ENCODE results near the gene RXFP1. TPM values are rescaled to one million over a fixed set of nuclear protein-coding genes. Genes with fewer than 3 reads are reported as not detected.
A peak's percentile ranks its signal among the peaks of the same experiment; 100 is the strongest.

The RXFP1 gene
- total RNA-seq, 2 experiments from 2014 or later, result not detected

- no peak overlapping the region for H3K27ac Mint-ChIP-seq
These were observed 146.0 kb downstream of the RXFP1 start for GRCh38 chr4:158667651-158668198.

GRCh38 chr4:158669310-158669709 is 147.6 kb downstream of the RXFP1 start:
- intact Hi-C loops (cut with micrococcal nuclease), result loop anchor here (5.0 kb wide), 1 partner anchor 778 kb away; no protein-coding TSS in a partner anchor
- H3K27me3 Mint-ChIP-seq, result no peaks in the 10 kb centered on the region
- ChIA-PET POLR2A (no interaction called here), CTCF (interaction anchor here (1.3 kb wide), 1 partner anchor 9 kb away, joined by 3 read pairs; no protein-coding TSS in a partner anchor)
- no peak for DNase-seq
- H3K4me1 Mint-ChIP-seq (ENCODE audit: low read depth), result peaks cover 20% of the 10 kb centered on the region
- H3K9me3 Mint-ChIP-seq, result no peaks in the 10 kb centered on the region
- H3K4me3 Mint-ChIP-seq, result no peak overlapping the region
- H3K36me3 Mint-ChIP-seq, result peaks cover 13% of the 10 kb centered on the region
- no peak overlapping the region for H3K27ac Mint-ChIP-seq

More at GRCh38 chr4:158667651-158668198, 146.0 kb downstream of the RXFP1 start:
- ChIA-PET POLR2A (no interaction called here), CTCF (interaction anchor here (0.6 to 0.8 kb wide), 4 partner anchors 10 to 400 kb away, joined by 3 to 4 read pairs (median 4); no protein-coding TSS in a partner anchor)
- Mint-ChIP-seq H3K36me3 (peaks cover 13% of the 10 kb centered on the region), H3K4me1 (ENCODE audit: low read depth) (peaks cover 14% of the 10 kb centered on the region), H3K9me3 (no peaks in the 10 kb centered on the region), H3K27me3 (no peaks in the 10 kb centered on the region), H3K4me3 (no peak overlapping the region)
- intact Hi-C loops (cut with micrococcal nuclease), result loop anchor here (5.0 kb wide), 1 partner anchor 780 kb away; no protein-coding TSS in a partner anchor
- peak; percentile 44 for DNase-seq

GRCh38 chr4:158670975-158671664 is 149.4 kb downstream of the RXFP1 start:
- Mint-ChIP-seq H3K36me3 (peaks cover 9% of the 10 kb centered on the region), H3K4me3 (peak overlapping the region; percentile 99)
- DNase-seq, result peak; percentile 82

GRCh38 chr4:158671665-158671914 is 149.9 kb downstream of the RXFP1 start, which contains the start of gene C4orf46:
Gene C4orf46 (minus strand): TSS chr4:158671887. CDS start chr4:158671801, 86 bp downstream.
- no peak for DNase-seq
- POLR2A ChIA-PET, result interaction anchor here (1.4 to 2.1 kb wide), 2 partner anchors 52 to 98 kb away, joined by 4 to 8 read pairs; partner anchors contain the start of gene PPID
- Mint-ChIP-seq H3K4me1 (ENCODE audit: low read depth) (peaks cover 20% of the 10 kb centered on the region), H3K4me3 (peak within 1 kb of the TSS; percentile 99), H3K27me3 (no peaks in the 10 kb centered on the region), H3K27ac (peak within 1 kb of the TSS; percentile 93), H3K9me3 (no peaks in the 10 kb centered on the region), H3K36me3 (peaks cover 9% of the 10 kb centered on the region)
- intact Hi-C loops (cut with micrococcal nuclease), result loop anchor here (1.0 to 5.0 kb wide), 4 partner anchors 96 to 503 kb away; no protein-coding TSS in a partner anchor
- CTCF ChIA-PET, result interaction anchor here (1.4 kb wide), 1 partner anchor 44 kb away, joined by 5 read pairs; no protein-coding TSS in a partner anchor

More at GRCh38 chr4:158670975-158671664, 149.4 kb downstream of the RXFP1 start:
- Mint-ChIP-seq H3K27ac (peak overlapping the region; percentile 93), H3K9me3 (no peaks in the 10 kb centered on the region), H3K27me3 (no peaks in the 10 kb centered on the region), H3K4me1 (ENCODE audit: low read depth) (peaks cover 20% of the 10 kb centered on the region)
- POLR2A ChIA-PET, result interaction anchor here (1.4 to 2.1 kb wide), 2 partner anchors 52 to 98 kb away, joined by 4 to 8 read pairs; partner anchors contain the start of gene PPID
- CTCF ChIA-PET, result interaction anchor here (0.6 to 1.4 kb wide), 2 partner anchors 38 to 44 kb away, joined by 3 to 5 read pairs; no protein-coding TSS in a partner anchor
- intact Hi-C loops (cut with micrococcal nuclease), result loop anchor here (1.0 to 5.0 kb wide), 4 partner anchors 96 to 504 kb away; no protein-coding TSS in a partner anchor

DNA sequence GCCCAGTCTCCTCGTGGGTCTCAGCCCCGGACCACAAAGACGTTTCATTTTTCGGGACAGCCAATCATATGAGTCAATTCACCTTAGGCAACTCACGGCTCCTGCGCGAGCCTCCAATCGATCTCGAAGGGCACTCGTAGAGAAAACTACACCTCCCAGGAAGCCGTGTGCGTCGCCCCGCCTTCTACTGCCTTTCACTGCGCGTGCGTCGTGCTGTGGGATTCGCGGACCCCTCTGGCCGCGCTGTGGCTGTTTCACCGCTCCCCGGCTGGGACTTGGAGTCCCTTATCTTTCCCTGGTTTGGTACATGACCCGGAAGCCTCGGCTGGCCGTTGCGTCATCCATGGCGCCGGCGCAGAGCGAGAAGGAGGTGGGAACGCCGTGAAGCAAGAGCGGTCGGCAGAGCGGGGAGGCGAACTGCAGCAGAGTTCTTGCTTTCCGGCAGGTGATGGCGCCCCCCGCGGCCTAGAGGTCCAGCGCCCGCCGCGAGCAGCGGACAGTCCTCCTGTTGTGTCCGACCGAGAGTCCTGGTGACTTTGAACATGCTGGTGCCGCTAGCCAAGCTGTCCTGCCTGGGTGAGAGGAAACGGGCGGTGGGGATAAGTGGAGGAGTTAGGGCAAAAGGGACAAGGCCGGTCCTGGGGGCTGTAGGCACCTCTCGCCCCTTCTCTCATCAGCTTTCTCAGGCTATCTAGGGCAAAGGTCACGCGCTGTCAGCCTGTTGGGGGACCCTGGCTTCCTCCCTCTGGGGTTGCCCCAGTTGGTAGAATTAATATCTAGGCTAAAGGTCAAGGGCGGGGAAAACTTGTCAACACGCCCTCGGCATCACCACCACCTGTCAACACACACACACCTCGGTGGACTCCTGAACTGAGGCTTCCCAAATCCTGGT is 150.5 kb downstream of the RXFP1 start, which contains the start of gene ETFDH:
Gene ETFDH (plus strand): TSS at position 382 of the 892 bp plus-strand sequence. CDS start 161 bp downstream, at position 543.
- DNase-seq, result peak; percentile 99
- H3K9me3 Mint-ChIP-seq, result no peaks in the 10 kb centered on the region
- H3K27me3 Mint-ChIP-seq, result no peaks in the 10 kb centered on the region
- intact Hi-C loops (cut with micrococcal nuclease), result loop anchor here (1.0 to 5.0 kb wide), 8 partner anchors 51 to 534 kb away; partner anchors contain the start of genes PPID and RAPGEF2
- CTCF ChIA-PET, result interaction anchor here (1.4 kb wide), 1 partner anchor 43 kb away, joined by 5 read pairs; no protein-coding TSS in a partner anchor
- H3K4me1 Mint-ChIP-seq (ENCODE audit: low read depth), result peaks cover 20% of the 10 kb centered on the region
- peak within 1 kb of the TSS; percentile 99 for H3K4me3 Mint-ChIP-seq
- peak within 1 kb of the TSS; percentile 93 for H3K27ac Mint-ChIP-seq
- peaks cover 9% of the 10 kb centered on the region for H3K36me3 Mint-ChIP-seq
- POLR2A ChIA-PET, result interaction anchor here (1.4 to 2.1 kb wide), 2 partner anchors 51 to 97 kb away, joined by 4 to 8 read pairs; partner anchors contain the start of gene PPID

GRCh38 chr4:158673633-158674032 is 152.0 kb downstream of the RXFP1 start:
- ChIA-PET CTCF (no interaction called here), POLR2A (no interaction called here)
- H3K4me3 Mint-ChIP-seq, result peak overlapping the region; percentile 6
- H3K9me3 Mint-ChIP-seq, result no peaks in the 10 kb centered on the region
- H3K27me3 Mint-ChIP-seq, result no peaks in the 10 kb centered on the region
- peaks cover 7% of the 10 kb centered on the region for H3K36me3 Mint-ChIP-seq
- H3K27ac Mint-ChIP-seq, result no peak overlapping the region
- H3K4me1 Mint-ChIP-seq (ENCODE audit: low read depth), result peaks cover 18% of the 10 kb centered on the region
- no peak for DNase-seq
- intact Hi-C loops (cut with micrococcal nuclease), result loop anchor here (2.0 to 5.0 kb wide), 2 partner anchors 153 to 179 kb away; no protein-coding TSS in a partner anchor

GRCh38 chr4:158676076-158676475 is 154.4 kb downstream of the RXFP1 start:
- intact Hi-C loops (cut with micrococcal nuclease), result no loop called here
- no peak for DNase-seq
- Mint-ChIP-seq H3K27ac (no peak overlapping the region), H3K4me3 (no peak overlapping the region), H3K9me3 (no peaks in the 10 kb centered on the region), H3K36me3 (peaks cover 4% of the 10 kb centered on the region), H3K4me1 (ENCODE audit: low read depth) (peaks cover 8% of the 10 kb centered on the region), H3K27me3 (no peaks in the 10 kb centered on the region)
- ChIA-PET POLR2A (interaction anchor here (0.6 kb wide), 1 partner anchor 455 kb away, joined by 3 read pairs; no protein-coding TSS in a partner anchor), CTCF (no interaction called here)

DNA sequence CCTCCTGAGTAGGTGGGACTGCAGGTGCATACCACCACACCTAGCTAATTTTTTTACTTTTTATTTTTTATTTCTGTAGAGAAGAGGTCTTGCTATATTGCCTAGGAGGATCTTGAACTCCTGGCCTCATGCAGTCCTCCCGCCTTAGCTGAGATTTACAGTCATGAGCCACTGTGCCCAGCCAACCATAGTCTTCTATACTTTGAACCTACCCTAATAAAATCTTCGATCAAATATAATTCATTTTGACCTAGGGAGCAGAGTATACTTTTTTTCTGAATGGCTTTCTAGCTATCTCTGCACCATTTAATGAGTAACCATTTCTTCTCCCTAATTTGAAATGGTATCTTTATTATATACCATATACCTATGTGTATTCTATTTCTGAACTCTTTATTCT is 157.1 kb downstream of the RXFP1 start:
- peaks cover under 1% of the 10 kb centered on the region for H3K4me1 Mint-ChIP-seq (ENCODE audit: low read depth)
- peaks cover 4% of the 10 kb centered on the region for H3K36me3 Mint-ChIP-seq
- H3K27ac Mint-ChIP-seq, result no peak overlapping the region
- no peaks in the 10 kb centered on the region for H3K9me3 Mint-ChIP-seq
- H3K27me3 Mint-ChIP-seq, result no peaks in the 10 kb centered on the region
- intact Hi-C loops (cut with micrococcal nuclease), result no loop called here
- DNase-seq, result no peak
- ChIA-PET POLR2A (no interaction called here), CTCF (interaction anchor here (1.2 kb wide), 1 partner anchor 10 kb away, joined by 3 read pairs; no protein-coding TSS in a partner anchor)
- H3K4me3 Mint-ChIP-seq, result no peak overlapping the region

DNA sequence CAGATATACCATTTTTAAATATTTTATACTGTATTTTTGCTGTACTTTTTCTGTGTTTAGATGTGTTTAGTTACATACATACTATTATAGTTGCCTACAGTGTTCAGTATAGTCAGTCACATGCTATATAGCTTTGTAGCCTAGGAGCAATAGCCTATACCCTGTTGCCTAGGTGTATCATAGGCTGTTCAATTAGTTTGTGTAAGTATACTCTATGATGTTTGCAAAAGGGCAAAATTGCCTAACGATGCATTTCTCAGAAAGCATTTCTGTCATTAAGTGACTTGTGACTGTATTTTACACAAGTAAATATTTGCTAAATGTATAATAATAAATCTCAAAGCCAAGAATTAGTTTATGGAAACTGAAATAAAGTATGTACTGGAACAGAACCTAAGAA is 159.9 kb downstream of the RXFP1 start:
- Mint-ChIP-seq H3K4me3 (no peak overlapping the region), H3K27ac (no peak overlapping the region), H3K36me3 (peaks cover 4% of the 10 kb centered on the region), H3K4me1 (ENCODE audit: low read depth) (no peaks in the 10 kb centered on the region), H3K9me3 (no peaks in the 10 kb centered on the region), H3K27me3 (no peaks in the 10 kb centered on the region)
- POLR2A ChIA-PET, result no interaction called here
- CTCF ChIA-PET, result no interaction called here
- no peak for DNase-seq
- intact Hi-C loops (cut with micrococcal nuclease), result no loop called here

DNA sequence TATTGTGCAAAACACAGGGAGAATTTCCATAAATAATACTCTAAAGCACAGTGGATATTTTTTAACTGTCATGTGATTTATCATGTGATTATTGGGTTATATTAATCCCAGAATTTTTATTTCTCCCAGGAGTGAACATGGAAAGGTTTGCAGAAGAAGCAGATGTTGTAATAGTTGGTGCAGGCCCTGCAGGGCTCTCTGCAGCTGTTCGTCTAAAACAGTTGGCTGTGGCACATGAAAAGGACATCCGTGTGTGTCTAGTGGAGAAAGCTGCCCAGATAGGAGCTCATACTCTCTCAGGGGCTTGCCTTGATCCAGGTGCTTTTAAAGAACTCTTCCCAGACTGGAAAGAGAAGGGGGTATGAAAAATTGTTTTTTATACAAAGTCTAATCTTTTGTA is 160.4 kb downstream of the RXFP1 start:
- intact Hi-C loops (cut with micrococcal nuclease), result no loop called here
- Mint-ChIP-seq H3K36me3 (peaks cover 7% of the 10 kb centered on the region), H3K27me3 (no peaks in the 10 kb centered on the region), H3K4me3 (no peak overlapping the region), H3K27ac (no peak overlapping the region), H3K4me1 (ENCODE audit: low read depth) (no peaks in the 10 kb centered on the region), H3K9me3 (no peaks in the 10 kb centered on the region)
- POLR2A ChIA-PET, result no interaction called here
- CTCF ChIA-PET, result no interaction called here
- DNase-seq, result no peak

- DNase-seq, result no peak
- intact Hi-C loops (cut with micrococcal nuclease), result no loop called here
- H3K27ac Mint-ChIP-seq, result no peak overlapping the region
- no peaks in the 10 kb centered on the region for H3K27me3 Mint-ChIP-seq
- no peaks in the 10 kb centered on the region for H3K4me1 Mint-ChIP-seq (ENCODE audit: low read depth)
- peaks cover 10% of the 10 kb centered on the region for H3K36me3 Mint-ChIP-seq
- H3K4me3 Mint-ChIP-seq, result no peak overlapping the region
- ChIA-PET CTCF (no interaction called here), POLR2A (no interaction called here)
- no peaks in the 10 kb centered on the region for H3K9me3 Mint-ChIP-seq
These were observed 167.1 kb downstream of the RXFP1 start for GRCh38 chr4:158688813-158689212.

Measured in activated CD4-positive, alpha-beta memory T cell treated with anti-CD3 and anti-CD28 coated beads for 36 hours (primary cell).